ENCODE results near the gene SAPCD1.

SAPCD1 gene

DNA sequence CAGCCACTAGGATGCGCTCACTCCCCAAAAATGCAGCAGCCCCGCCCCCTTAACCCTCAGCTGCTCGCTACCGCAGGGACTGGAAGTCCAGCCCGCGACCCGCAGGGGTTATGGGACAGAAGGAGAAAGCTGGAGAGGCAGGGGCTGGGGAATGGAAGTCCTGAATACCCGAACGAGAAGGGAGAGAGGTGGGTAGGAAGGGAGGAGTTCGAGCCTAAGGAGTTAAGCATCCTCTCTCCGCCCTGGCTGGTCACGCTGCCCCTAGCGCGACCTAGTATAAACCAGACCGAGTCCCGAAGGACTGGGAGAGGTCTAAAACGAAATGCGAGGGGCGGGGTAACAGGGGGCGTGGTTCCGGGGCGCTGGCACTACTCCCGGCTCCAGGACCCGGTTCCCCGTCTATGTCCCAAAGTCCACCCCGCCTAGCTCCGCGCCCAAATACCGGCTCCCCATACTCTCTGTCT, 32.9 kb upstream of the SAPCD1 start:
- ATAC-seq, result peak; percentile 71 to 74

DNA sequence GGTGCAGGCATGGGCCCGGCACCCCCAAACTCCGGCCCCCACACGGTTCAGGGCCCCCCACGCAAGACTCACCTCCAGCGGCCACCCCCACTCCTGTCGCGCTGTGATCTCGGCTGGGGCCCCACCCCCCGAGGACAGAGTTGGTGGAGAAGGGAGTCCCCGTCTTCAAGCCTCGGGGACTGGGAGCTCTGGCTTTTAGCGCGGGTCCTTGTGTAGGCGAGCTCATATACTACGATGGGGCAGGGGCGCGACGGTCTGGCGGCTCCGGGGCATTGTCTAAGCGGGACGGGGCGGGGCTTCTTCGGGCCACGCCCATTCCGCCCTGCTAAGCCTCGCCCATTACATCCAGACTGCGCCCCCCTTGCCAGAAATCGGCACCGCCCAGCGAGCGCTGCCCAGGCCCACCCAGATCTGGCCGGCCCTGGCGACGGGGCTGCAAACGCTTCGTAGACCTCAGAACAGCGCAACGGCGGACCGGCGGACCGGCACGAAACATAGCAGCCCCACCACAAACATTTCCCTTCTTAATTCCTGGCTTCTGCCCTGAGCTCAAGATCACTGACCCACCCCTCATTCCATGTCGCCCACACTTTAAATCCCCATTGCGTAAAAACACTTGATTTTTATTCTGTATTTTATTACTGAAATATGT, 32.4 kb upstream of the SAPCD1 start:
- ATAC-seq, result peak; percentile 31 to 45

DNA sequence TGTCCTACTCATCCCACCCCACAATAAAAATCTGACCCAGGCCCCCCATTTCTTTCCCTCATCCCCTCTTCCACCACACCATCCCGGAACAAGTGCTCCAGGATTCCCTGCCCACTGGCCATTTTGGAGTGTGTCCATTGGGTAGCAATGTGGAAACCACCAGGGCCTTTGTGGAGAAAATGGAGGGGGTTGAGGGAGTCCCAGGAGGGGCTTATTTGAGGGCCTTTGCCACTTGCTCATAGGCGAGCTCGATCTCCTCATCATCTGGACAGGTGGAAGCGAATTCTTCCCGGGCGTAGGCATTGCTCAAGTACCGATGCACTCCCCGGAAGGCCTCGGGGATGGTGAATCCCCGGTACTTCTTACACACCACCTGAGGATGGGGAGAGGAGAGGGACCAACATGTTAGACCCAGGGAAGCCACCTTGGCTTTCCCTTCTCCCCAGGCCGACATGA, 31.8 kb upstream of the SAPCD1 start:
- ATAC-seq, result no peak

DNA sequence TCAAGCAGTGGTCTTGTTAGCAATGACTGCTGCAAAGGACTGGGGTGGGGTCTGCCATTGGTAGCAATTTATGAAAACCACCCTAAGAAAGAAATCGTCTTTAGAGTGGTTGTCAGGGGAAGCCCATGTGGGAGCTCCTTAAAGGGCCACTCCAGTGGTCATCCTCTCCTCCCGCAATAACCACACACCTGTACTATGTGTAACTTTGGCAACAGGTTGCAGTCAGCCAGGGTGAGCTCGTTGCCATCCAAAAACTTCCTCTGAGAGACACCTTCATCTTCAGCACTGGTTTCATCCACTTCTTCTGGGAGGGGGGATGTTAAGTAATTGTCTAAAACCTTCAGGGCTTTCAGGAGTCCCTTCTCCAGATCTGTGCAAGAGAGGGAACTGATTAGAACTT, 30.4 kb upstream of the SAPCD1 start:
- no peak for ATAC-seq

DNA sequence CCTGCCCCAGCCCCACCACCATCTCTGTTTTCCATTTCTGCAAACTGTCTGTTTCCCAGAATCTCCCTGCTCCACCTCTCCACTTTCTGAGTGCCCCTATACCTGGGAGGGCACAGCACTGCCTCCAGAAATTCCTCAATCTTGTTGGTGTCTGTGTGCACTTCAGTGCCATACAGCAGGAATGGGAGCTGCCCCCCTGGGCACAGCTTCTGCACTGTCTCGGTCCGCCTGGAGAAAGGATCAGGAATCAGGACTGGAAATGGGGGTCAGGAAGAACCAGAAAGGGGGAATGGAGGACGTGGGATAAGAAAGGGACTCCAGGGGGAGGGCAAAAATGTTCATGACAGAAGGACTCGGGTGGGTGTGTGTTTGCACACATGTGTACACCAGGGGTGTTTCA, 28.7 kb upstream of the SAPCD1 start:
- ATAC-seq, result no peak

DNA sequence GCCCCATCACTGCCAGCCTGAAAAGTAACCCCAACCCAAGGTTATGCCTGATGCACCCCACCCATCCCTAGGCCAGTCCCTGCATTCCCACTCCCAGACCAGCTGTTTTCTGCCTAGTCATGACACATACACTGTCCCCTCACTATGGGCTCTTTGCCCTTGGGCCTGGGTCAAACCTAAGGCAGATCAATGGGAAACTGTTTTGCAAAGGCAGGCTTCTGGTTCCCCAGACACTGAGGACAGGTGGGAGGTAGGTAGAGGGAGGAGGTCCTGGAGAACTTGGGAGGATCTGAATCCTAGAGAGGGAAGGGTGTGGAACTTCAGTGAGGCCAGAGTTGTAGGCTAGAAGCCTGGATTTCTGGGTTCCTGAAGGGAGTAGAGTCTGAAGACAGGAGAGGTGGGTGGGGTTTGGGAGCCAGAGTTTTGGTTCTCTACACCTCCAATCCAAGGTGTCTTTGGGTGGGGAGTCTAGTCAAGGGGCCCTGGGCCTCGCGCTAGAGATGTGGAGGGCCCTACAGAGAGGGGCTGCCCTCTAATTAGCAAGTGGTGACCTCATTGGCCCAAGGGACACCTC, 28.1 kb upstream of the SAPCD1 start:
- ATAC-seq, result no peak

DNA sequence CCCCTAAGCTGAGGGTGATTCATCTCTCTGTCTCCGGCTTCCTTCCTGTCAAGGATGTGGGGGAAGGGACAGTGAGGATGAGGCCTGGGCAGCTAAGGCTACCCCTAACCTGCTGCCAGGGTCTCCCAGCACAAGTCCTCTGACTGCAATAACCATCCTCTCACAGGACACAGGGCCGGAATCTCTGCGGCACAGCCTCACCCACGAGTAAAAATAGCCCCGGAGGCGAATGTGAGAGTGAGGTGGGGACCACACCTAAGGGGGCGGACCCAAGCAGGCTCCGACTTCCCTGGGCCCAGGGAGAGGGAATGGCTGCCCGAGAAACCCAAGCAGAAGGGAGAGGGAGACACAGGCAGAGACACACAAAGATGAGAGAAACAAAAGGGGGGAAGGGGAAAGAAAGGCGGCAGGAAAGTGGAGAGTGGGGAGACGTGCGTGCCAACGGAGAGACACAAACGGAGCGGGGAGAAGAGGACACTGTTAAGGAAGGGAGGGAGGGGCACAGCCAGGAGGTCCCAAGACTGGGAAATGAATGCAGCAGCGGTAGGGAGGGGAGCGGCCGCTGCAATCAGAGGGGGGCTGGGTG, 27.5 kb upstream of the SAPCD1 start:
- peak; percentile 66 for ATAC-seq

DNA sequence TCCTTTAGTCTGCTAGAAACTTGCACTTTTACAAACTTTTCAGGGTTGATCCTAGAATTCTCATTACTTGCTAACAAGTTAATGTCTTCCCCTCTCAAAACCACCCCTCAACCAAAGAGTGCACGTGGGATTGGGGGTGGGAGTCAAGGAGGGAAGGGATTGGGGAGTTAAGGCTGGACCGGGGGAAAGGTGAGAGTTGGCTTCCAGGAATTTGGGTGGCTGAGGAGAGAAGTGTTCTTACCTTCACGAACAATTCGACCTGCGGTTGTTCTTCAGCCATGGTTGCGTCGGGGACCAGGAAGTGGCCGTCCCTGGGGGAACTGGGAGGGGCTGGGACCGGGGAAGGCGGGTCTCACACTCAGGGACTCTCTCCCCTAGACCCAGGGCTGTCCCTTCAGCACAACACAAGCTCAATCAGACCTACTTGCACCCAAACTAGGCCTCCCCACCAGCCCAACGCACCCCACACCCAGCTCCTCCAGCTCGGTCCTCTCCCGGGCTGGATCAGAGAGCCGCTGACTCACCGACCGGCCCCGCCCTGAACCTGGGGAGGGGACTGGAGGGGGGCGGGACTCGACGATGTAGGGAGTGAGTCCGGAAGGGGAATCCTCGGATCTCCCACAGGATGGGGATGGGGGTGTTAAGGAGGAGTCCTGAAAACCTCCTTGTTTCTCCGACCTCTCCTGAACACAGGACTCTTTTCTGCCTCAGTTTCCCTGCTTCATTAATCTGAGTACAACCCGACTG, 26.3 kb upstream of the SAPCD1 start, which contains the start of gene CLIC1:
Gene CLIC1 (minus strand): TSS at position 510 of the 747 bp plus-strand sequence. CDS start 230 bp downstream, at position 280.
- peak; percentile 34 to 36 for ATAC-seq

DNA sequence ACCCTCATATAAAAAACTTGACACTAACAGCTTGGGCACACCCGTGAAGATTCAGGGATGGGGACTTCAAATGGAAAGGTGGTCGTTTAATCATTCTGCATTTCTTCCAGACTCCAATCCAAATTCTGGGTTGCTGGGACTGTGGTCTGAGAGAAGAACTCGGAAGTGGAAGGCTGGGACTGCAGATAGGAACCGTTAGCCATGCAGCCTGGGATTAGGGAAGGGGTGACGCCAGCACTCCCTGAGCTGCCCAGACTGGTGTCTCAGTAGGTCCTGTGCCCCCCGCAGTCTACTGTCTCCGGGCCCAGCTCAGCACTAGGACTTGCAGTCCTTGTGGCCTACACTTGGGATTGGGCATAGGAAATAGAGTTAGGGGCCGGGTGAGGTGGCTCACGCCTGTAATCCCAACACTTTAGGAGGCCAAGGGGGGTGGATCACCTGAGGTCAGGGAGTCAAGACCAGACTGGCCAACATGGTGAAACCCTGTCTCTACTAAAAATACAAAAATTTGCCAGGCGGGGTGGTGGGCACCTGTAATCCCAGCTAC, 25.6 kb upstream of the SAPCD1 start:
- no peak for ATAC-seq

DNA sequence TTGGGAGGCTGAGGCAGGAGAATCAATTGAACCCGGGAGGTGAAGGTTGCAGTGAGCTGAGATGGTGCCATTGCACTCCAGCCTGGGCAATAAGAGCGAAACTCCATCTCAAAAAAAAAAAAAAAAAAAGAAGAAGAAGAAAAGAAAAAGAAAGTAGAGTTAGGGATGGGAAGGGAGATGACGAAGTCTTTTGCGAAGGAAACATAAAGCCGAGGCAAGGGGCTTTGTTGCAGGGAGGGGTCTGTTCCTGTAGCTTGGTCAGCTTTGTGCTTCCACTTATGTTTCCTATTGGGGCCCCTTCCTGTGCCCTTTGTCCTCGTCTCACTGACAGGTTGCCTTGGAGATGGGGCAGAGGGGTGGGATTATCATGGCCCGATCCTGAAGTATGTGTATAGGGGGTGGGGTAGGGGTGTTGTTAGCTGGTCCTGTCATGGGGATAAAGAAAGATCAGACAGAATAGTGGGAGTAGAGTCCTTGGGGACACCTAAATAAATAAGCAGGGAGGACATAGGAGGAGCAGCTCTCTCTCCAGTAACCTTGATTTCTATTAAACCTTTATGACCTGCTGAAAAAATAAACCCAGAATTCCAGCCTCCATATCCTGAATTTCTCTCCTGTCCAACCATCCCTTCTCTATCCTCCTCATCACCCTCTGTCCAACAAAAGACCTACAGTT, 25.0 kb upstream of the SAPCD1 start:
- ATAC-seq, result no peak

DNA sequence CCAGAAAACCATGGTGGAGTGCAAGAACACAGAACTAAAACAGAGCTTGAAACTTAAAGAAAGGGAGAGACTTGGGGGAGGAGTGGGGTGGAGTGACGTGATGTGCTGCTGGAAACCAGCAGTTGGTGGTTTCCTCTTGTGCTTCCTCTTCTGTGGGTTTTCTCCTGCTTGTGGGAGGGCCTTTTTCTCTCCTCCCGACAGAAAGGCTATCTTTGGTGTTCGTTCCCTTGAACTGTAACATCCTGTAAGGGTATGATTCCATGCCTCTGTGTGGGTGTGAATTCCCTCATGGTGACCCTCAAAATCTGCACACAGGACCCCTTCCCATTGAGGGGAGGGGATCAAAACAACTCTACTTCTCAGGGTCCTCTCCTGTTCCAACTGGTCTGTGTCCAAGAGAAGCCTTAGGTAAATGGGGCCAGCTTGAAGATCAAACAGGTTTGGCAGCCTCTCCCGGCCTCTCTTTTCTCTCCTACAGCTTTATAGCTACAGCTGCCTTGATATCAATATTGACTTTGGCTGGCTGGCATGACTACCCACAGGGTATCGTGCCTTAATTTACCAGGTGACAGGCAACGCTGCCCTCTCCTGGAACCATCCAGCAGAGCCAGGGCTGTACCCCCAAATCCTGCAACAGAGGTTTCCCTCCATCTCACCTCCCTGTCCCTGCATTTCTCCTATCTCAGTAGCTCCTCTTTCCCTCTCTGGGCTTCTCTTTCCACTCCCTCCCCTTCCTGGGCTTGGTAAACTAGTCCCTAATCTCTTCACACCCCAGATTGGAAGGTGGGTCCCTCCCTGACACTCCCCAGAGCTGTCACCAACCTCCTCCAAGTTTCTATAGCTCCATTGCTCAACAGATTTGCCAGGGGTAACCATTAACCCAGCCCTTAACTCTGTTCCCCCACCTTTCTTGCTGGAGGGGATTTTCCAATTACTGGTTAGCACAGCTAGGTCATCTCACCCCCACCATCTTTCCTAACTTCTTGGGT, 24.2 kb upstream of the SAPCD1 start:
- no peak for ATAC-seq

DNA sequence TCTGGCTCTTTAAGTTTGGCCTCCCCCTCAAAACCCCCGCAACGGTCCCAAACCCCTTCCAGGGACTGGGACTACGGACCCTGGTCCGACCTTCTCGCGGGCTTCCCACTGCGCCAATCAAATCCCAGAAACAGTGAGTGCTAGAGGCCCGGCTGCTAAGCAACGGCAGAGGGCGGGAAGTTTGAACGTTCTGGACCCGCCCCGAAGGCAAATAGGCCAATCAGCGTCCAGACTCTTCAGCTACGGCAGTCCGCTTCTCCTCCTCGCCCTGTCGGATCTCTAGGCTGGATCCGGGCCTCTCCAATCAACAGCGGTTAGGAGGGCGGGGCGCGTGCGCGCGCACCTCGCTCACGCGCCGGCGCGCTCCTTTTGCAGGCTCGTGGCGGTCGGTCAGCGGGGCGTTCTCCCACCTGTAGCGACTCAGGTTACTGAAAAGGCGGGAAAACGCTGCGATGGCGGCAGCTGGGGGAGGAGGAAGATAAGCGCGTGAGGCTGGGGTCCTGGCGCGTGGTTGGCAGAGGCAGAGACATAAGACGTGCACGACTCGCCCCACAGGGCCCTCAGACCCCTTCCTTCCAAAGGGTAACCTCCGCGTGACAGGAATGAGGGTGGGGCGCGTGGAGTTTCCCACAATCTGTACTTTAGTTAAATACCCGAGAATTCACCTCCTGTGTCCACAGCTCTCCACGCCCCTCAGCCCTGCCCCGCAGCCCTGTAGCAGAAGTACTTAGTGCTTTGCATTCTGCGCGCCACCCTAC, 22.6 kb upstream of the SAPCD1 start, which contains the start of gene MSH5:
Gene MSH5 (plus strand): TSS at position 367 of the 758 bp plus-strand sequence. CDS start 462 bp downstream, outside the sequence.
- ATAC-seq, result peak; percentile 95

DNA sequence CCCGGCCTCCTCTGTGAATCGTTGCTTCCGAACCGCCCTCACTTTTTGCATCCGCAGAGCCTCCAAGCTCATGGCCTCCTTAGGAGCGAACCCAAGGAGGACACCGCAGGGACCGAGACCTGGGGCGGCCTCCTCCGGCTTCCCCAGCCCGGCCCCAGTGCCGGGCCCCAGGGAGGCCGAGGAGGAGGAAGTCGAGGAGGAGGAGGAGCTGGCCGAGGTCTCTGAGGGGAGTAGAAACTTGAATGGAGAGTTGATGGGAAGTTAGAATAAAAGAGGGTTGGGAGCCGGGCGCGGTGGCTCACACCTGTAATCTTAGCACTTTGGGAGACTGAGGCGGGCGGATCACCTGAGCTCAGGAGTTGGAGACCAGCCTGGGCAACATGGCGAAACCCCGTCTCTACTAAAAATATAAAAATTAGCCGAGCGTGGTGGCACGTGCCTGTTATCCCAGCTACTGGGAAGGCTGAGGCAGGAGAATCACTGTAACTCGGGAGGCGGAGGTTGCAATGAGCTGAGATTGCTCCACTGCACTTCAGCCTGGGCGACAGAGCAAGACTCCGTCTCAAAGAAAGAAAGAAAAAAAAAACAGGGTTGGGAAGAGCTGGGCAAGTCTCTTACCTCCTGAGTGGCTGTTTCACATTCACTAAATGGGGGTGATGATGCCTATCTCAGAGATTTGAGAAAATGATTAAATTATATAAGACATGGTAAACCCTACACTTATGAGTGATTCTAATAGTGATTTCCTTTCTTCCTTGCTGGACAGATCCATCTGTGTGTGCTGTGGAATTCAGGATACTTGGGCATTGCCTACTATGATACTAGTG, 21.8 kb upstream of the SAPCD1 start:
- no peak for ATAC-seq

DNA sequence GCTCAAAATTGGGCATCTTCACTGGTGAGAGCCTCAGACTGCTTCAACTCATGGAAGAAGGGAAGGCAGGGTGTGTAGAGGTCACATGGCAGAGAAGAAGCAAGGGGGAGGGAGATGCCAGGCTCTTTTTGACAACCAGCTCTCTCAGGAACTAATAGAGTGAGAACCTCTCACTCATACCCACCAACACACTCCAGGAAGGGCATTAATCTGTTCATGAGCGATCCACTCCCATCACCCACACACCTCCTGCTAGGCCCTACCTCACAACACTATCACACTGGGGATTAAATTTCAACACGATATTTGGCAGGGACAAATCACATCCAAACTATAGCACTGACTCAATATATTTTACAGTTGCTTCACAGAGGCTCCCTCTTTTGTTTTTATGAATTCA, 20.6 kb upstream of the SAPCD1 start:
- ATAC-seq, result no peak

DNA sequence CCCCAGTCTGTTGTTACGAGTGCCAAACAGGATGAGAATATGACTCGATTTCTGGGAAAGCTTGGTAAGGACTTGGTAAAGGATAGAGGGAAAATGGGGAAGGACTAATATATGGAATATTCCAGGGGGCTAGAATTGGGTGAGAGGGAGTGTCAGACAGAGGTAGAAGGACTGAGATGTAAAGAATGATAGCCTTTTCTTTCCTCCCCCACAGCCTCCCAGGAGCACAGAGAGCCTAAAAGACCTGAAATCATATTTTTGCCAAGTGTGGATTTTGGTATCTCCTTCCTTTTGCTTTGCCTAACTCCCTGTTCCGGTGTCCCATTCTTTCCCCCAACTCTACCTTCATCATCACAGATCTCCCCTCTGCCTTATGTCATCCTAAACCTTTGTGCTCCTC, 19.6 kb upstream of the SAPCD1 start:
- no peak for ATAC-seq

DNA sequence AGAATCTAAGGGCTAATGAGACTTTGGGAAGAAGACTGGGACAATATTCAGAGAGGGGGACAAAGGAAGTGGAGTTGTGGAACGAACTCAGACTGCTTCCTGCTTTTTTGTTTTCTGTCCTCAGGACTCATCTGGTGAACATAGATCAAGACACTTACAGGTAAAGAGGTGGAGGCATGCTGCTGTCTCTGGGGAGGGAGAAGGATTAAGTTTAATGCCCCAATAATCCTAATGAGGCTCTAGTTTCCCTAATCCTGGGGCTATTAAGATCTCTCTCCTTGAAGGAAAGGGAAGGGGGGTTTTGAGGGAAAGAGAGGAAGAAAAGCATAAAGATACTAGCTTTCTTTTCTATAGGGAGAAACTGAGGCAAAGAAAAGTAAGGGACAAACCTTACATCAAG, 18.0 kb upstream of the SAPCD1 start:
- ATAC-seq, result no peak

DNA sequence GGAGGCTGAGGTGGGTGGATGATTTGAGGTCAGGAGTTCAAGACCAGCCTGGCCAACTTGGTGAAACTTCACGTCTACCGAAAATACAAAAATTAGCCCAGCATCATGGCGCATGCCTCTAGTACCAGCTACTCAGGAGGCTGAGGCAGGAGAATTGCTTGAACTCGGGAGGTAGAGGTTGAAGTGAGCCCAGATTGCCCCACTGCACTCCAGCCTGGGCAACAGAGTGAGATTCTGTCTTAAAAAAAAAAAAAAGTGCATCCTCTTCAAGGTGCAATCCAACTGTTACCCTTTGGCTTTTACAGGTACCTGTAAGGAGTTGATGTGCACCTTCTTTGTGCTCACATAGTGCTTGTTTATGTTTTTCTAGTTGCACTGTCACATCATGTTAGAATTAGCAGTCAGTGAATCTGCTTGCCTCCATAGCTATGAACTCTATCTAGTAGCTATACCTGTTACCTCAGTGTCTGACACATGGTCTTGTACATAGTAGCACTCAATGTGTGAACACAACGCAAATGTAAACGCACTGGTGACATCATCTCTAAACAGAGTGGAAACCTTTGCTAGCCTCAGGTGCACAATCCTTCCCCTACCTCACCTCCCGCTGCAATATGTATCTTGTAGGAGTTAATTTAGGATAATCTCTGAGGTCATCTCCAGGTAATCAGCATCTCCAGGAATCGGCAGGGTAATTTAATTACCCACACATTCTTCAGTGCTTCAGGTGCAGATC, 13.0 kb upstream of the SAPCD1 start:
- no peak for ATAC-seq

DNA sequence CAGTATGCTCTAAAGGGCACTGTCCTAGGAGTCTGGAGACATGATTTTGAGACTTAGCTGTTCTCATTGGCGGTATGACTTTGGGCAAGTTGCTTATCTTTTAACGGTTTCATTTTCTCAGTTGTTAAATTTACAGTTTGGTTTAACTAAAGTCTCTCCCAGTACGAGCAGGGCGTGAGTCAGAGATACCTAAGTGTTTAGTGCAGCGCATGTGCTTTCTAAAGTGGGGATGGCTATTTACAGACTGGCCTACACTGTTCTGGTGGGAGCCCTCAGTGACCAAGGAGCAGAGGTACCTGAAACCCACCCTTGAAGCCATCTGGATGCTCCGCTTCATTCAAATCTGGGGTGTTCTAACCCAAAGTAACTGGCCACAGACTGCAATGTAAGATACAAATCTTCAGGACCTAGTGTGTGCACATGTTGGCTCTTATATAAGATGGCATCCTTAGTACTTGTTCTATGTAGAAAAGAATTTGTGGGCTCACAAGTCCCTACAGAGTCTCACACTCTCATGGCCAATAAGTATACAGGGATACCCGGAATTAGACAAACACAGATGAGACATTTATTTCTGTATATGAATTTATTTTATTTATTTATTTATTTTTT, 11.9 kb upstream of the SAPCD1 start:
- ATAC-seq, result no peak

All from activated CD4-positive, CD25-positive, alpha-beta regulatory T cell treated with anti-CD3 and anti-CD28 coated beads, Interleukin-2, amount 50 U/mL, for 24 hours (primary cell).